Astrocyte (in vitro differentiated cells and primary cell): ENCODE results near the gene DMGDH. TPM values are rescaled to one million over a fixed set of nuclear protein-coding genes. Genes with fewer than 3 reads are reported as not detected.

Source experiments
- DNase-seq: peaks from one replicate; pipeline ENCODE4 v3.0.0-alpha.2; 2010; ENCODE audit warnings: low read depth
- FAIRE-seq: peaks from 2 replicates; lab custom pipeline; 2011; peaks lifted over from hg19 to GRCh38; lab: Jason Lieb, UNC
- H2AFZ ChIP-seq: 2 replicates; pipeline ENCODE4 v1.6.0; 2012; ENCODE audit warnings: low read depth, low read length, inconsistent platforms
- H3K27ac ChIP-seq: 2 replicates; pipeline ENCODE4 v1.5.1; 2011; ENCODE audit warnings: low read depth, low read length, inconsistent platforms
- H3K27me3 ChIP-seq: 2 replicates; pipeline ENCODE4 v1.6.0; 2011; ENCODE audit warnings: low read length, inconsistent platforms; ENCODE audit not compliant: insufficient read depth
- H3K36me3 ChIP-seq: 2 replicates; pipeline ENCODE4 v1.5.1; 2011; ENCODE audit warnings: low read length, inconsistent platforms; ENCODE audit not compliant: insufficient read depth
- H3K4me1 ChIP-seq: 2 replicates; pipeline ENCODE4 v1.5.1; 2011; ENCODE audit warnings: low read length, inconsistent platforms; ENCODE audit not compliant: insufficient read depth
- H3K4me2 ChIP-seq: 2 replicates; pipeline ENCODE4 v1.6.0; 2012; ENCODE audit warnings: low read length, inconsistent platforms
- H3K4me3 ChIP-seq: 2 replicates; pipeline ENCODE4 v1.5.1; 2011; ENCODE audit warnings: low read depth, mild to moderate bottlenecking, low read length, inconsistent platforms; ENCODE audit not compliant: insufficient read depth
- H3K79me2 ChIP-seq: 2 replicates; pipeline ENCODE4 v1.6.0; 2012; ENCODE audit warnings: mild to moderate bottlenecking, low read length, inconsistent platforms; ENCODE audit not compliant: insufficient read depth
- H3K9ac ChIP-seq: 2 replicates; pipeline ENCODE4 v1.6.0; 2012; ENCODE audit warnings: mild to moderate bottlenecking, low read length, inconsistent platforms
- H3K9me3 ChIP-seq: 2 replicates; pipeline ENCODE4 v1.5.1; 2012; ENCODE audit warnings: low read depth, mild to moderate bottlenecking, low read length, inconsistent platforms; ENCODE audit not compliant: insufficient read depth
- H4K20me1 ChIP-seq: 2 replicates; pipeline ENCODE4 v1.6.0; 2012; ENCODE audit warnings: low read length, inconsistent platforms; ENCODE audit not compliant: insufficient read depth
- H3K27ac Mint-ChIP-seq: one replicate; pipeline ENCODE4 v1.8.0; 2021; ENCODE audit warnings: mild to moderate bottlenecking, mixed read lengths; ENCODE audit not compliant: unreplicated experiment
- H3K27me3 Mint-ChIP-seq: one replicate; pipeline ENCODE4 v1.8.0; 2021; ENCODE audit warnings: low read depth, mixed read lengths; ENCODE audit not compliant: unreplicated experiment
- H3K36me3 Mint-ChIP-seq: one replicate; pipeline ENCODE4 v1.8.0; 2021; ENCODE audit warnings: low read depth, mixed read lengths; ENCODE audit not compliant: unreplicated experiment
- H3K4me1 Mint-ChIP-seq: one replicate; pipeline ENCODE4 v1.8.0; 2021; ENCODE audit warnings: low read depth, mixed read lengths; ENCODE audit not compliant: unreplicated experiment
- H3K4me3 Mint-ChIP-seq: one replicate; pipeline ENCODE4 v1.8.0; 2021; ENCODE audit warnings: mild to moderate bottlenecking, moderate library complexity, mixed read lengths; ENCODE audit not compliant: unreplicated experiment
- H3K9me3 Mint-ChIP-seq: one replicate; pipeline ENCODE4 v1.8.0; 2021; ENCODE audit warnings: mild to moderate bottlenecking, mixed read lengths; ENCODE audit not compliant: unreplicated experiment
- EZH2 ChIP-seq: IDR thresholded peaks from 2 replicates; pipeline ENCODE4 v1.6.1; 2012; ENCODE audit warnings: mild to moderate bottlenecking, low read length, inconsistent platforms; ENCODE audit not compliant: insufficient read depth
- total RNA-seq: library from RNA; stranded (reverse); gene quantifications from 2 replicates; pipeline ENCODE4 v1.2.1, GENCODE V29; 2021
- TF ChIP-seq, protein P1 (sequence below): IDR thresholded peaks from 2 replicates; pipeline ENCODE4 v1.5.1; 2011; ENCODE audit warnings: low read depth, mild to moderate bottlenecking, inconsistent platforms, low read length, moderate library complexity; ENCODE audit not compliant: insufficient read depth

DMGDH gene
- total RNA-seq, 1 donor from 2014 or later: not detected

DNA sequence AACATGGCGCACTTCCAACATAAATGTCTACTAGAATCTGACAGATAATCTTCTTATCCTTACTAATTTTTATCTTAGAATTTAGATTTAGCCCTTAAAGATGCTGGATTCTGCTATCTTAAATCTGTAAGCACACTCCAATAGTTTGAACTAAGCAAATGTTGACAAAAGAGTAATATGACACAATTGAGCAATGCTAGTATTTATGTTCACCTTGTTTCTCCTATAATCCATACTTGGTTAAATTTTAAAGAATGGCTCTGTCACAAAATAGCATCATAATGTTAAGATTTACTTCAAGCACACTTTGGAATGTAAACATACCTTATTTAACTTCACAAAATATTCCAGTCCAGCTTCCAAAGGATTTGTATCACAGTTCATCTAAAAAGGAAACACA lies 45.5 kb downstream of the DMGDH start:
- no peak for DNase-seq
- Histone ChIP-seq H3K4me2 (no peak overlapping the region), H4K20me1 (no peaks in the 10 kb centered on the region), H3K9ac (no peak overlapping the region), H3K36me3 (no peaks in the 10 kb centered on the region), H3K9me3 (no peaks in the 10 kb centered on the region), H3K4me3 (no peak overlapping the region), H3K27ac (no peak overlapping the region), H3K79me2 (no peaks in the 10 kb centered on the region), H2AFZ (no peak overlapping the region), H3K4me1 (peaks cover 12% of the 10 kb centered on the region), H3K27me3 (no peaks in the 10 kb centered on the region)
- Mint-ChIP-seq H3K4me3 (no peak overlapping the region), H3K27ac (no peak overlapping the region), H3K9me3 (no peaks in the 10 kb centered on the region), H3K27me3 (peaks cover 11% of the 10 kb centered on the region), H3K36me3 (no peaks in the 10 kb centered on the region), H3K4me1 (peaks cover 6% of the 10 kb centered on the region)
- TF ChIP-seq EZH2: no peak
- TF ChIP-seq, protein P1, sequence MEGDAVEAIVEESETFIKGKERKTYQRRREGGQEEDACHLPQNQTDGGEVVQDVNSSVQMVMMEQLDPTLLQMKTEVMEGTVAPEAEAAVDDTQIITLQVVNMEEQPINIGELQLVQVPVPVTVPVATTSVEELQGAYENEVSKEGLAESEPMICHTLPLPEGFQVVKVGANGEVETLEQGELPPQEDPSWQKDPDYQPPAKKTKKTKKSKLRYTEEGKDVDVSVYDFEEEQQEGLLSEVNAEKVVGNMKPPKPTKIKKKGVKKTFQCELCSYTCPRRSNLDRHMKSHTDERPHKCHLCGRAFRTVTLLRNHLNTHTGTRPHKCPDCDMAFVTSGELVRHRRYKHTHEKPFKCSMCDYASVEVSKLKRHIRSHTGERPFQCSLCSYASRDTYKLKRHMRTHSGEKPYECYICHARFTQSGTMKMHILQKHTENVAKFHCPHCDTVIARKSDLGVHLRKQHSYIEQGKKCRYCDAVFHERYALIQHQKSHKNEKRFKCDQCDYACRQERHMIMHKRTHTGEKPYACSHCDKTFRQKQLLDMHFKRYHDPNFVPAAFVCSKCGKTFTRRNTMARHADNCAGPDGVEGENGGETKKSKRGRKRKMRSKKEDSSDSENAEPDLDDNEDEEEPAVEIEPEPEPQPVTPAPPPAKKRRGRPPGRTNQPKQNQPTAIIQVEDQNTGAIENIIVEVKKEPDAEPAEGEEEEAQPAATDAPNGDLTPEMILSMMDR: no peak
- no peak for FAIRE-seq

DNA sequence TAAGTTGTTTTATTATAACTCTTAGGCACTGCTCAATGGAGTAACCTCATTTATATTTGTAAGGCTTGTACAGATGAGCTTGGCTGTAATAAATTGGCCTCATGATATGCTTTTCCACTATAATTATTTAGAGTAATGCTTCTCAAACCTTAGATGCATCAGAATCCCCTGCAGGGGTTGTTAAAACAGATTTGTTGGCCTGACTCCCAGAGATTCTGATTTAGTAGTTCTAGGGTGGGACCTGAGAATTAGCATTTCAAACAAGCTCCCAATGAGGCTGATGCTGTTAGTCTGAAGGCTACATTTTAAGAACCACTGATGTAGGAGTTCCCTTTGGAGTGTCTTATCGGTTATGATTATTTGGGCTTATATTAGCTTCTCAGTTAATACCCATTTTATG lies 46.1 kb downstream of the DMGDH start:
- Histone ChIP-seq H3K4me2 (no peak overlapping the region), H4K20me1 (no peaks in the 10 kb centered on the region), H3K79me2 (no peaks in the 10 kb centered on the region), H3K36me3 (no peaks in the 10 kb centered on the region), H3K4me1 (peaks cover 12% of the 10 kb centered on the region), H3K27ac (no peak overlapping the region), H3K9me3 (no peaks in the 10 kb centered on the region), H3K4me3 (no peak overlapping the region), H3K27me3 (no peaks in the 10 kb centered on the region), H3K9ac (no peak overlapping the region), H2AFZ (no peak overlapping the region)
- no peak overlapping the region for H3K4me3 Mint-ChIP-seq
- no peaks in the 10 kb centered on the region for H3K9me3 Mint-ChIP-seq
- H3K4me1 Mint-ChIP-seq: peaks cover 6% of the 10 kb centered on the region
- DNase-seq: no peak
- H3K36me3 Mint-ChIP-seq: no peaks in the 10 kb centered on the region
- no peak overlapping the region for H3K27ac Mint-ChIP-seq
- no peak for TF ChIP-seq EZH2
- TF ChIP-seq, protein P1: no peak
- FAIRE-seq: no peak
- H3K27me3 Mint-ChIP-seq: peaks cover 11% of the 10 kb centered on the region

DNA sequence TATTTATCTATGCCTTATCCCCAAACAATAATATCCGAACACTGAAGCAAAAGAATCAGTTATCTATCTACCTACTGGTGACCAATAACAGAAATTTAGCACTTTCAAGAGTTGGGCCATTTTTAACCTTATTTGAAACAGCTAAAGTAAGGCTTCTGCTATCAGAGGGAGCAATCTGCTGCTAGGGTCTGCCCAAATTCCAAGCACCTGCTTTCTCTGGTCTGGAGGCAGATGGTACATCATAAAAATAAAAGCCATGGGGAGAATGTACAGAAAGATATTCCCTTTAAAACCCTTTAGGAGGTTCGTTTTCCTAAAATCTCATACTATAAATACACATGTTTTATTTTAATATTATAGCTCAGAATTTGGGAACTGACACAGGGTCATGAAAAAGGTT lies 46.7 kb downstream of the DMGDH start:
- no peaks in the 10 kb centered on the region for H3K9me3 Mint-ChIP-seq
- no peak for FAIRE-seq
- H3K27ac Mint-ChIP-seq: no peak overlapping the region
- TF ChIP-seq, protein P1: no peak
- no peak for TF ChIP-seq EZH2
- no peaks in the 10 kb centered on the region for H3K79me2 ChIP-seq
- no peak overlapping the region for H3K4me3 ChIP-seq
- H3K4me1 Mint-ChIP-seq: peaks cover 6% of the 10 kb centered on the region
- no peak overlapping the region for H3K9ac ChIP-seq
- no peaks in the 10 kb centered on the region for H3K36me3 ChIP-seq
- H3K4me3 Mint-ChIP-seq: no peak overlapping the region
- peaks cover 11% of the 10 kb centered on the region for H3K27me3 Mint-ChIP-seq
- no peak overlapping the region for H3K4me2 ChIP-seq
- peaks cover 12% of the 10 kb centered on the region for H3K4me1 ChIP-seq
- no peak overlapping the region for H2AFZ ChIP-seq
- no peaks in the 10 kb centered on the region for H4K20me1 ChIP-seq
- no peaks in the 10 kb centered on the region for H3K9me3 ChIP-seq
- no peak overlapping the region for H3K27ac ChIP-seq
- no peaks in the 10 kb centered on the region for H3K36me3 Mint-ChIP-seq
- no peak for DNase-seq
- no peaks in the 10 kb centered on the region for H3K27me3 ChIP-seq
